Mesodermal cell (in vitro differentiated cells): Measurements from ENCODE around the gene ZNF358. TPM values are rescaled to one million over a fixed set of nuclear protein-coding genes. Genes with fewer than 3 reads are reported as not detected.

Experiments
- H3K27ac ChIP-seq: 2 replicates; pipeline ENCODE4 v1.7.0; 2013; ENCODE audit warnings: mild to moderate bottlenecking, low read depth, low read length, moderate library complexity; ENCODE audit not compliant: severe bottlenecking
- H3K36me3 ChIP-seq: 2 replicates; pipeline ENCODE4 v1.7.1; 2013; ENCODE audit warnings: mild to moderate bottlenecking, low read length, moderate library complexity; ENCODE audit not compliant: control insufficient read depth, insufficient read depth
- H3K4me1 ChIP-seq: one replicate; pipeline ENCODE4 v1.7.1; 2013; ENCODE audit warnings: mild to moderate bottlenecking, low read length; ENCODE audit not compliant: insufficient read depth, control insufficient read depth, poor library complexity, severe bottlenecking
- H3K4me3 ChIP-seq: 2 replicates; pipeline ENCODE4 v1.7.0; 2013; ENCODE audit warnings: low read length, control low read depth, mild to moderate bottlenecking; ENCODE audit not compliant: insufficient read depth, poor library complexity, severe bottlenecking; ENCODE audit errors: extremely low read depth
- H3K9me3 ChIP-seq: 2 replicates; pipeline ENCODE4 v1.7.1; 2013; ENCODE audit warnings: mild to moderate bottlenecking, low read length, moderate library complexity; ENCODE audit not compliant: control insufficient read depth
- WGBS, 2 experiments: methylation state at CpG; one replicate each; pipeline ENCODE4 v1.1.5; 2013; ENCODE audit warnings: missing lambda C conversion rate in 2 of 2; ENCODE audit not compliant: insufficient coverage in 2 of 2; 5-methylcytosine and 5-hydroxymethylcytosine counted together
- polyA plus RNA-seq, 2 experiments: library from polyadenylated mRNA; stranded (reverse); fragments of 50-300 nt; gene quantifications; one replicate each; pipeline ENCODE4 v1.2.3, GENCODE V29; 2013

ZNF358 gene
- polyA plus RNA-seq (2013, experiment 1 of 2) = 57.0 TPM
- 47.8 TPM for polyA plus RNA-seq (2013, experiment 2 of 2)

DNA sequence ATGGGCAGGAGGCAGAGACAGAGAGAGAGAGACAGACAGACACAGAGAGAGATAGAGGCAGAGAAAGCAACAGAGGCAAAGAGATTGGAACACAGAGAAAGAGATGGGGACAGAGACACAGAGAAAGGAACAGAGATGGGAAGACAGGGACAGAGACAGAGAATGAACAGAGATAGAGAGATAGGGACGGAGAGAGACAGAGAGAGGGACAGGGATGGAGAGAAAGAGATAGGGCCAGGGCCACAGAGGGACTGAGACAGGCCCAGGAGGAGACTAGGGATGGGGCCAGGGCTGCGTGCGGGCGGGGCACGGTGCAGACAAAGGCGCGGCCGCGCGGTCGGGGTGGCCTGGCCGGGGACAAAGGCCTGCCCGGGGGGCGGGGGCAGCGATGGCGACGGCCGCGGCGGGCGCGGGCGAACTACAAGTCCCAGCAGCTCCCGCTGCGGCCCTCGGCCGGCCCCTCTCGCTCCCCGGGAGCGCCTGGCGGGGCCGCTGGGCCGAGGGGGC lies at the start of gene ZNF358:
TSS of gene ZNF358 (plus strand) at position 459 of the 507 bp plus-strand sequence. CDS start 3,140 bp downstream, outside the sequence.
- H3K9me3 ChIP-seq = no peaks in the 10 kb centered on the region
- peak within 1 kb of the TSS; percentile 62 for H3K27ac ChIP-seq
- H3K36me3 ChIP-seq = peaks cover 19% of the 10 kb centered on the region
- H3K4me1 ChIP-seq = peaks cover 15% of the 10 kb centered on the region
- 5 to 9% methylated on average over 10 to 17 of the region's 33 CpGs for WGBS, 2 experiments
- peak within 1 kb of the TSS; percentile 63 for H3K4me3 ChIP-seq

- 95 to 97% methylated on average over 77 to 84 of the region's 86 CpGs for WGBS, 2 experiments
- H3K9me3 ChIP-seq = no peaks in the 10 kb centered on the region
- no peak overlapping the region for H3K27ac ChIP-seq
- no peak overlapping the region for H3K4me3 ChIP-seq
- H3K36me3 ChIP-seq = peaks cover 62% of the 10 kb centered on the region
- H3K4me1 ChIP-seq = no peaks in the 10 kb centered on the region
These were observed 48.6 kb upstream of the ZNF358 start for GRCh38 chr19:7467009-7467989.

- H3K36me3 ChIP-seq = peaks cover 48% of the 10 kb centered on the region
- H3K4me1 ChIP-seq = no peaks in the 10 kb centered on the region
- H3K9me3 ChIP-seq = no peaks in the 10 kb centered on the region
- no peak overlapping the region for H3K27ac ChIP-seq
- no peak overlapping the region for H3K4me3 ChIP-seq
- 88 to 92% methylated on average over 24 of the region's 24 CpGs for WGBS, 2 experiments
These were observed 47.1 kb upstream of the ZNF358 start for GRCh38 chr19:7468840-7469239.

- H3K27ac ChIP-seq = no peak overlapping the region
- H3K36me3 ChIP-seq = peaks cover 42% of the 10 kb centered on the region
- no peaks in the 10 kb centered on the region for H3K4me1 ChIP-seq
- no peaks in the 10 kb centered on the region for H3K9me3 ChIP-seq
- H3K4me3 ChIP-seq = no peak overlapping the region
- WGBS, 2 experiments = 94 to 95% methylated on average over 26 to 29 of the region's 31 CpGs
These were observed 46.1 kb upstream of the ZNF358 start for GRCh38 chr19:7469669-7470285.

- H3K9me3 ChIP-seq = no peaks in the 10 kb centered on the region
These were observed 45.2 kb upstream of the ZNF358 start for GRCh38 chr19:7470540-7471305.

DNA sequence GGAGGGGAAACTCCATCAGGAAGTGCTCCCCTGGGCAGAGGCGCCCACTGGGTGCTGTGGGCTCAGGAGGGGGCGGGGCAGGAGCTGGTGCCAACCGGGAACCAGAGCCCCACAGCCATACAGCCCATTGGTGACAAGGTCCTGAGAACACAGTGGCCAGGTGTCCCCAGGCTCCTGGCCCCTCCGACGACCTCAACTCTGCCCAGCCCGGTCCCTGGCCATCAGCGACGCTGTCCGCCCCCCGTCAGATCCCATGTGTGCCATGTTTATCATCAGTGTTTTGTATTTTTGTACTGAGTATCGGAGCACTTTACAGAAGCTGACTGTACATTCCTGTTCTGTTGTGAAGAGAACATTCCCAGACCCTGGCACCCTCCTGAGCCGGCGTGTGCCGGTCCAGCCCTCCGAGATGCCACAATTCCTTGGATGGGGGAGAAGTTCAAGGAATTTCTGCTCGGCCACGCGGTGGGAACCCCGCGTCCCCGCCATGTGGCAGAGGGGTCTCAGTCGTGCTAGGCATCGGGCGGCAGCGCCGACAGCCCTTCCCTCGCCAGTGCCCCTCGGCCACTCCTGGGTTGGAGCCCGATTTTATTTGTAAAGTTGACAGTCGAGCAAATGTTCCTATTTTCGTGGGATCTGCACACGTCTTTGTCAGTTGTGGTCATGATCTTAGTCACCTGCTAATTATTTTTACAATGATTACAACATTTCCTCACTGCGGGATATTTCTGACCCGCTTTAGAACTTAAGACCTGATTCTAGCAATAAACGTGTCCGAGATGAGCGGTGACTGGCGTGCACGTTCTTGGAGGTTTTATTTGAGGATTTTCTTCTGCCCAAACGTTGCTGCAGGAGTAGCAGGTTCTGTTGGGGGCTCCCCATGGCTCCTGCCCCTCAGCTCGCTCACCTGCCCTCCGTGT lies 43.9 kb upstream of the ZNF358 start:
- Histone ChIP-seq H3K4me1 (no peaks in the 10 kb centered on the region), H3K36me3 (peaks cover 37% of the 10 kb centered on the region), H3K4me3 (no peak overlapping the region), H3K27ac (no peak overlapping the region), H3K9me3 (no peaks in the 10 kb centered on the region)
- 90 to 91% methylated on average over 39 to 40 of the region's 42 CpGs for WGBS, 2 experiments

More at GRCh38 chr19:7470540-7471305, 45.2 kb upstream of the ZNF358 start:
- H3K4me1 ChIP-seq = no peaks in the 10 kb centered on the region
- H3K36me3 ChIP-seq = peaks cover 37% of the 10 kb centered on the region
- 93 to 97% methylated on average over 27 to 31 of the region's 31 CpGs for WGBS, 2 experiments
- no peak overlapping the region for H3K4me3 ChIP-seq
- H3K27ac ChIP-seq = no peak overlapping the region

DNA sequence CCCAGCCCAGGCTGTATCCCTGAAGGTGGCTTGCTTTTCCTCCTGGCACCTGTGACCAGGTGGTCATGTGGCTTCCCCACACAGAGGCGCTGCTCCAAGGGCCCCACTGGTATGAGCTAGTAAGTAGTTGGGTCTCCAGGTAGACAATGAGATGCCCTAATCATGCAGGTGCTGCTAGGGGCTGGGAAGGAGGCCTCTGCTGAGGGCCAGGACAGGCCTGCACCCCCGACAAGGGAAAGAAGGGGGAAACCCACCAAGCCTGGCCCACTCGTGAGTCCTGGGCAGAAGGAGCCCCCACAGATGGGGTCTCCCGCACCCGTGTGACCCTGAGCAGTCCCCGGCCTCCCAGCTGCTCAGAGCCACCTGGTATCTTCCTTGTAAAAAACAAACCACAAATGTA lies 40.2 kb upstream of the ZNF358 start:
- Histone ChIP-seq H3K9me3 (no peaks in the 10 kb centered on the region), H3K4me3 (no peak overlapping the region), H3K4me1 (no peaks in the 10 kb centered on the region), H3K36me3 (peaks cover 10% of the 10 kb centered on the region), H3K27ac (no peak overlapping the region)
- 85 to 87% methylated on average over 2 to 4 of the region's 6 CpGs for WGBS, 2 experiments

DNA sequence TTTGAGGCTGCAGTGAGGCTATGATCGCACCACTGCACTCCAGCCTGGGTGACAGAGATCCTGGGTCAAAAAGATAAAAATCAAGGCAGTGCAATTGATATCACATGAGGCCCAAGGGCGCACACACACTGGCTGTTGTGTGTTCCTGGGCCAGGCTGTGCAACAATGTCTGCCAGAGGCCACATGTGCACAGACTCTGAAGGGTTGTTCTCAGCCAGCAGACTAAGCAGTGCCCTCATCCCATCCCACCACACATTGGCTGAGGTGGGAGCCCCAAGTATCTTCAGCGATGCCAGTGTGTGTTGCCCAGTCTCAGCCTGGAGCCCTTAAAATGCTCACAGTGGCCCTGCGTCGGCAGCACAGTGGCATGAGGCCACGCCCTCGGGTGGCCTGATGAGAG lies 39.7 kb upstream of the ZNF358 start:
- no peak overlapping the region for H3K4me3 ChIP-seq
- H3K9me3 ChIP-seq = no peaks in the 10 kb centered on the region
- no peak overlapping the region for H3K27ac ChIP-seq
- WGBS, 2 experiments = 93 to 97% methylated on average over 7 of the region's 7 CpGs
- no peaks in the 10 kb centered on the region for H3K4me1 ChIP-seq
- H3K36me3 ChIP-seq = peaks cover 6% of the 10 kb centered on the region

- Histone ChIP-seq H3K9me3 (no peaks in the 10 kb centered on the region), H3K36me3 (peaks cover 2% of the 10 kb centered on the region), H3K27ac (no peak overlapping the region), H3K4me3 (no peak overlapping the region), H3K4me1 (no peaks in the 10 kb centered on the region)
- WGBS, 2 experiments = 94 to 96% methylated on average over 29 to 32 of the region's 35 CpGs
These were observed 39.0 kb upstream of the ZNF358 start for GRCh38 chr19:7476777-7477494.
